Neural cell (in vitro differentiated cells): ENCODE measurements around the gene CNNM2.

Experiments used
- CTCF ChIP-seq: fragments of 450-650 bp; IDR thresholded peaks from 2 replicates; pipeline ENCODE4 v1.5.1; 2014; ENCODE audit warnings: antibody characterized with exemption, mild to moderate bottlenecking, moderate library complexity; ENCODE audit not compliant: poor library complexity, severe bottlenecking
- EP300 ChIP-seq: fragments of 450-650 bp; conservative IDR thresholded peaks from 2 replicates; pipeline ENCODE4 v1.6.1; 2014; ENCODE audit warnings: antibody characterized with exemption, mild to moderate bottlenecking, moderate library complexity; ENCODE audit not compliant: poor library complexity, severe bottlenecking

- no peak for TF ChIP-seq CTCF
- TF ChIP-seq EP300 = no peak
Observed at GRCh38 chr10:102930720-102931119, 12.6 kb downstream of the CNNM2 start.
